ENCODE results near the gene TEX38. TPM values are rescaled to one million over a fixed set of nuclear protein-coding genes. Genes with fewer than 3 reads are reported as not detected.
"Not testable (repeated sequence)": the region's sequence is repeated elsewhere in the genome, so short reads cannot be mapped to it uniquely, and the experiment has no call there.

The TEX38 gene
- total RNA-seq, 1 experiment from 2014 or later: not detected

- no TSS peak for BruUV-seq (replicated peaks)
- H3K4me3 Mint-ChIP-seq (ENCODE audit: unreplicated experiment): no peak overlapping the region
- H3K4me1 Mint-ChIP-seq (ENCODE audit: insufficient read depth, unreplicated experiment): no peaks in the 10 kb centered on the region
- ChIA-PET CTCF (interaction anchor here (0.5 to 1.1 kb wide), 3 partner anchors 15 to 414 kb away, joined by 3 read pairs; no protein-coding TSS in a partner anchor), POLR2A (interaction anchor here (1.4 kb wide), 1 partner anchor 14 kb away, joined by 5 read pairs; no protein-coding TSS in a partner anchor)
- no peaks in the 10 kb centered on the region for H3K9me3 Mint-ChIP-seq (ENCODE audit: unreplicated experiment)
- H3K27me3 Mint-ChIP-seq (ENCODE audit: insufficient read depth, unreplicated experiment): no peaks in the 10 kb centered on the region
- H3K27ac Mint-ChIP-seq (ENCODE audit: low read depth, unreplicated experiment): no peak overlapping the region
- no peak for DNase-seq (ENCODE audit: unreplicated experiment)
- intact Hi-C loops (cut with micrococcal nuclease): no loop called here
- H3K36me3 Mint-ChIP-seq (ENCODE audit: insufficient read depth, unreplicated experiment): peaks cover 46% of the 10 kb centered on the region
- TF ChIP-seq, protein P1, sequence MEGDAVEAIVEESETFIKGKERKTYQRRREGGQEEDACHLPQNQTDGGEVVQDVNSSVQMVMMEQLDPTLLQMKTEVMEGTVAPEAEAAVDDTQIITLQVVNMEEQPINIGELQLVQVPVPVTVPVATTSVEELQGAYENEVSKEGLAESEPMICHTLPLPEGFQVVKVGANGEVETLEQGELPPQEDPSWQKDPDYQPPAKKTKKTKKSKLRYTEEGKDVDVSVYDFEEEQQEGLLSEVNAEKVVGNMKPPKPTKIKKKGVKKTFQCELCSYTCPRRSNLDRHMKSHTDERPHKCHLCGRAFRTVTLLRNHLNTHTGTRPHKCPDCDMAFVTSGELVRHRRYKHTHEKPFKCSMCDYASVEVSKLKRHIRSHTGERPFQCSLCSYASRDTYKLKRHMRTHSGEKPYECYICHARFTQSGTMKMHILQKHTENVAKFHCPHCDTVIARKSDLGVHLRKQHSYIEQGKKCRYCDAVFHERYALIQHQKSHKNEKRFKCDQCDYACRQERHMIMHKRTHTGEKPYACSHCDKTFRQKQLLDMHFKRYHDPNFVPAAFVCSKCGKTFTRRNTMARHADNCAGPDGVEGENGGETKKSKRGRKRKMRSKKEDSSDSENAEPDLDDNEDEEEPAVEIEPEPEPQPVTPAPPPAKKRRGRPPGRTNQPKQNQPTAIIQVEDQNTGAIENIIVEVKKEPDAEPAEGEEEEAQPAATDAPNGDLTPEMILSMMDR (IDR thresholded peaks at IDR 0.05; ENCODE audit: unreplicated experiment): no peak
These were observed 13.9 kb upstream of the TEX38 start for GRCh38 chr1:46657775-46658174.

DNA sequence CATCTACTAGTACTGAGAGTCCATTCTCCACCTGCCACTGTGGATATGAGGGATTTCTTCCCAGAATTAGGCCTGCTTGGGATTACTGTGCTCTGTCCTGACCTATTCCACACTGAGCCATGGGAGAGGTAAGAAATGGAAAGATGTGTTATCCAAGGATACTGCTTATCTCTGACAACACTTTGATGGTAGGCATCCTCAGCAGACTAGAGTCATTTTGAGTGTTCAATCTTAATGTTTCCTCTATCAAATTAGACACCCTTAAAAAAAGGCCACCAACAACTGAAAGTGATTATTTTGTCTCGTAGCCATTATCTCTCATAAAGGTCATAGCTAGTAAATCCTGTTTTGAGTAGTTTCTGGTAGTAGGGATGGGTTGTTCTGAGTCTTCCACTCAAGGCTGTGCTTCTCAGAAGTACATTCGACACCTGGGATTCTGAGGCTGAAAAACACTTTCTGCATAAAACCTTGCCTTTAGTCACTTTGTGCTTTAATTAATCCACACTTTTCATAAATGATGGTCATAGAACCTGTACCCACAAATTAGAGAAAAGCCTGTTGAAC, 12.3 kb upstream of the TEX38 start:
- ChIA-PET CTCF (no interaction called here), POLR2A (interaction anchor here (1.4 kb wide), 1 partner anchor 16 kb away, joined by 5 read pairs; no protein-coding TSS in a partner anchor)
- Mint-ChIP-seq H3K36me3 (ENCODE audit: insufficient read depth, unreplicated experiment) (peaks cover 51% of the 10 kb centered on the region), H3K4me1 (ENCODE audit: insufficient read depth, unreplicated experiment) (no peaks in the 10 kb centered on the region), H3K27me3 (ENCODE audit: insufficient read depth, unreplicated experiment) (no peaks in the 10 kb centered on the region), H3K9me3 (ENCODE audit: unreplicated experiment) (no peaks in the 10 kb centered on the region), H3K27ac (ENCODE audit: low read depth, unreplicated experiment) (no peak overlapping the region), H3K4me3 (ENCODE audit: unreplicated experiment) (no peak overlapping the region)
- intact Hi-C loops (cut with micrococcal nuclease): no loop called here
- DNase-seq (ENCODE audit: unreplicated experiment): no peak
- no TSS peak for BruUV-seq (replicated peaks)
- TF ChIP-seq, protein P1 (IDR thresholded peaks at IDR 0.05; ENCODE audit: unreplicated experiment): no peak

- H3K9me3 Mint-ChIP-seq (ENCODE audit: unreplicated experiment); POLR2A ChIA-PET; DNase-seq (ENCODE audit: unreplicated experiment); H3K27me3 Mint-ChIP-seq (ENCODE audit: insufficient read depth, unreplicated experiment); H3K4me3 Mint-ChIP-seq (ENCODE audit: unreplicated experiment); intact Hi-C loops (cut with micrococcal nuclease); H3K4me1 Mint-ChIP-seq (ENCODE audit: insufficient read depth, unreplicated experiment); H3K27ac Mint-ChIP-seq (ENCODE audit: low read depth, unreplicated experiment); BruUV-seq (replicated peaks): not testable (repeated sequence)
- CTCF ChIA-PET: interaction anchor here (1.1 kb wide), 1 partner anchor 16 kb away, joined by 5 read pairs; no protein-coding TSS in a partner anchor
- peaks cover 59% of the 10 kb centered on the region for H3K36me3 Mint-ChIP-seq (ENCODE audit: insufficient read depth, unreplicated experiment)
These were observed 11.5 kb upstream of the TEX38 start for GRCh38 chr1:46660116-46660515.

DNA sequence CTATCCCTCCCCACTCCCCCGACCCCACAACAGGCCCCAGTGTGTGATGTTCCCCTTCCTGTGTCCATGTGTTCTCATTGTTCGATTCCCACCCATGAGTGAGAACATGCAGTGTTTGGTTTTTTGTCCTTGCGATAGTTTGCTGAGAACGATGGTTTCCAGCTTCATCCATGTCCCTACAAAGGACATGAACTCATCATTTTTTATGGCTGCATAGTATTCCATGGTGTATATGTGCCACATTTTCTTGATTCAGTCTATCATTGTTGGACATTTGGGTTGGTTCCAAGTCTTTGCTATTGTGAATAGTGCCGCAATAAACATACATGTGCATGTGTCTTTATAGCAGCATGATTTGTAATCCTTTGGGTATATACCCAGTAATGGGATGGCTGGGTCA, 8.7 kb upstream of the TEX38 start:
- H3K4me3 Mint-ChIP-seq (ENCODE audit: unreplicated experiment); DNase-seq (ENCODE audit: unreplicated experiment); POLR2A ChIA-PET; H3K27me3 Mint-ChIP-seq (ENCODE audit: insufficient read depth, unreplicated experiment); H3K27ac Mint-ChIP-seq (ENCODE audit: low read depth, unreplicated experiment); intact Hi-C loops (cut with micrococcal nuclease); H3K9me3 Mint-ChIP-seq (ENCODE audit: unreplicated experiment); BruUV-seq (replicated peaks): not testable (repeated sequence)
- CTCF ChIA-PET: interaction anchor here (0.6 kb wide), 1 partner anchor 213 kb away, joined by 3 read pairs; no protein-coding TSS in a partner anchor
- Mint-ChIP-seq H3K36me3 (ENCODE audit: insufficient read depth, unreplicated experiment) (peaks cover 52% of the 10 kb centered on the region), H3K4me1 (ENCODE audit: insufficient read depth, unreplicated experiment) (peaks cover 14% of the 10 kb centered on the region)

DNA sequence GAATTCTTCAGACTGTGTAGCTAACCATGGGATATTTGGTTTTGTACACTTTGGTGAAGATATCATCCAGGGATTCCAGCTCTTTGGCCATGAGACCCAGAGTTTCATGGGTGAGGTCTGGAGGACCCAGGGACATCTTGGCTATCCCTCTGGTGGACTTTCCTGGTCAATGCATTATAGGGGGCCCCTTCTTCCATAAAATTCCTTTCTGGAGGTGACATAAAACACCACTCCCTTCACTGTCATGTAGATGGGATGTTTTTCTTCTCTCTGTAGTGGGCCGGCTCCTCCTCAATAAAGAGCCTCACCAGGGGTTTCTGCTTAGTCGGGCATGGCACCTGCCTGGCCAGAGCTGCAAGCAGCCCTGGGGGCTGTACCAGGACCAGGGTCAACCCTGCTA, 5.7 kb upstream of the TEX38 start:
- Mint-ChIP-seq H3K4me3 (ENCODE audit: unreplicated experiment) (no peak overlapping the region), H3K27ac (ENCODE audit: low read depth, unreplicated experiment) (no peak overlapping the region), H3K9me3 (ENCODE audit: unreplicated experiment) (no peaks in the 10 kb centered on the region), H3K27me3 (ENCODE audit: insufficient read depth, unreplicated experiment) (no peaks in the 10 kb centered on the region), H3K4me1 (ENCODE audit: insufficient read depth, unreplicated experiment) (peaks cover 14% of the 10 kb centered on the region), H3K36me3 (ENCODE audit: insufficient read depth, unreplicated experiment) (peaks cover 32% of the 10 kb centered on the region)
- TF ChIP-seq, protein P1 (IDR thresholded peaks at IDR 0.05; ENCODE audit: unreplicated experiment): no peak
- POLR2A ChIA-PET: interaction anchor here (0.9 to 3.7 kb wide), 3 partner anchors 22 to 53 kb away, joined by 3 to 18 read pairs (median 3); partner anchors contain the start of gene EFCAB14
- no peak for DNase-seq (ENCODE audit: unreplicated experiment)
- CTCF ChIA-PET: interaction anchor here (0.6 to 1.4 kb wide), 3 partner anchors 11 to 47 kb away, joined by 3 to 4 read pairs (median 3); no protein-coding TSS in a partner anchor
- intact Hi-C loops (cut with micrococcal nuclease): no loop called here
- BruUV-seq (replicated peaks): no TSS peak
